OCI-LY7 (cell line): ENCODE measurements around the gene VPS35L. TPM values are rescaled to one million over a fixed set of nuclear protein-coding genes. Genes with fewer than 3 reads are reported as not detected.

Source experiments
- BruUV-seq: library from RNA; stranded (reverse); fragments of 400-500 nt; replicated peaks from 2 replicates; lab custom pipeline; 2021; lab: Mats Ljungman, UMichigan
- CTCF ChIA-PET: fragments of 300-600 bp; sonication (Branson Sonifier 250); formaldehyde crosslinking; loops from one replicate; lab custom pipeline; 2022; ENCODE audit warnings: antibody characterized with exemption; ENCODE audit not compliant: unreplicated experiment; lab: Charles Lee
- POLR2A ChIA-PET: fragments of 300-600 bp; sonication (Branson Sonifier 250); formaldehyde crosslinking; loops from one replicate; lab custom pipeline; 2022; ENCODE audit warnings: antibody characterized with exemption; lab: Charles Lee
- DNase-seq: peaks from one replicate; pipeline ENCODE4 v3.0.0-alpha.2; 2015; ENCODE audit warnings: low spot score
- H2AFZ ChIP-seq: fragments of 200-600 bp; sonication (generic), shearing (Covaris generic); 2 replicates; pipeline ENCODE4 v1.6.1; 2014; ENCODE audit warnings: mild to moderate bottlenecking, antibody characterized with exemption, low read length, moderate library complexity
- H3K27ac ChIP-seq: fragments of 200-600 bp; sonication (generic); 2 replicates; pipeline ENCODE4 v1.5.1; 2014; ENCODE audit warnings: mixed run types, low read depth, mild to moderate bottlenecking, moderate library complexity, low read length, inconsistent platforms; ENCODE audit not compliant: poor library complexity, severe bottlenecking
- H3K36me3 ChIP-seq: fragments of 200-600 bp; sonication (generic); 2 replicates; pipeline ENCODE4 v1.6.1; 2014; ENCODE audit warnings: mild to moderate bottlenecking, antibody characterized with exemption, low read length, moderate library complexity, mixed read lengths; ENCODE audit not compliant: insufficient read depth
- H3K4me1 ChIP-seq: fragments of 200-600 bp; sonication (generic); 2 replicates; pipeline ENCODE4 v1.5.1; 2014; ENCODE audit warnings: mild to moderate bottlenecking, low read length; ENCODE audit not compliant: insufficient read depth, poor library complexity, severe bottlenecking
- H3K4me2 ChIP-seq: fragments of 200-600 bp; sonication (generic); 2 replicates; pipeline ENCODE4 v1.6.1; 2014; ENCODE audit warnings: mild to moderate bottlenecking, low read length
- H3K4me3 ChIP-seq: fragments of 200-600 bp; sonication (generic); 2 replicates; pipeline ENCODE4 v1.5.1; 2014; ENCODE audit warnings: mild to moderate bottlenecking, low read depth, low read length; ENCODE audit not compliant: poor library complexity, severe bottlenecking
- H3K79me2 ChIP-seq: fragments of 200-600 bp; sonication (generic); 2 replicates; pipeline ENCODE4 v1.6.1; 2016; ENCODE audit warnings: low read depth, mild to moderate bottlenecking, low read length, moderate library complexity, mixed read lengths; ENCODE audit not compliant: insufficient read depth
- H3K9me2 ChIP-seq: fragments of 200-600 bp; sonication (generic); 2 replicates; pipeline ENCODE4 v1.6.1; 2016; ENCODE audit warnings: mild to moderate bottlenecking, low read length, mixed read lengths; ENCODE audit not compliant: insufficient read depth
- H3K9me3 ChIP-seq: fragments of 200-600 bp; sonication (generic); 2 replicates; pipeline ENCODE4 v1.6.1; 2014; ENCODE audit warnings: mild to moderate bottlenecking, mixed run types, low read length, mixed read lengths
- H4K20me1 ChIP-seq: fragments of 200-600 bp; sonication (generic); 2 replicates; pipeline ENCODE4 v1.6.1; 2014; ENCODE audit warnings: mild to moderate bottlenecking, antibody characterized with exemption, low read length, moderate library complexity, mixed read lengths; ENCODE audit not compliant: insufficient read depth
- EZH2phosphoT487 ChIP-seq: fragments of 200-600 bp; sonication (generic); IDR thresholded peaks from 2 replicates; pipeline ENCODE4 v1.6.1; 2018; ENCODE audit warnings: low read depth, borderline replicate concordance, mild to moderate bottlenecking, mixed run types, antibody characterized with exemption, low read length, moderate library complexity, mixed read lengths
- intact Hi-C: fragments of 100-400 bp; cut with micrococcal nuclease; formaldehyde crosslinking; loops from one replicate; pipeline ENCODE4 v1.10.0; 2022; ENCODE audit not compliant: unreplicated experiment
- total RNA-seq, 2 experiments: library from RNA; depleted of rRNA in 1 of 2; stranded (reverse); fragments of >200 nt in 1 of 2; shearing (Covaris generic) in 1 of 2; gene quantifications; 2 replicates each; pipeline ENCODE4 v1.2.3, GENCODE V29; 2014 to 2022
- TF ChIP-seq, protein P1 (sequence below): fragments of 200-600 bp; sonication (generic); conservative IDR thresholded peaks from 2 replicates; pipeline ENCODE4 v1.5.1; 2014; ENCODE audit warnings: mild to moderate bottlenecking, antibody characterized with exemption, low read length, moderate library complexity, mixed read lengths

Gene VPS35L
- total RNA-seq, 2 experiments from 2014 or later: 16.5 to 65.2 TPM

DNA sequence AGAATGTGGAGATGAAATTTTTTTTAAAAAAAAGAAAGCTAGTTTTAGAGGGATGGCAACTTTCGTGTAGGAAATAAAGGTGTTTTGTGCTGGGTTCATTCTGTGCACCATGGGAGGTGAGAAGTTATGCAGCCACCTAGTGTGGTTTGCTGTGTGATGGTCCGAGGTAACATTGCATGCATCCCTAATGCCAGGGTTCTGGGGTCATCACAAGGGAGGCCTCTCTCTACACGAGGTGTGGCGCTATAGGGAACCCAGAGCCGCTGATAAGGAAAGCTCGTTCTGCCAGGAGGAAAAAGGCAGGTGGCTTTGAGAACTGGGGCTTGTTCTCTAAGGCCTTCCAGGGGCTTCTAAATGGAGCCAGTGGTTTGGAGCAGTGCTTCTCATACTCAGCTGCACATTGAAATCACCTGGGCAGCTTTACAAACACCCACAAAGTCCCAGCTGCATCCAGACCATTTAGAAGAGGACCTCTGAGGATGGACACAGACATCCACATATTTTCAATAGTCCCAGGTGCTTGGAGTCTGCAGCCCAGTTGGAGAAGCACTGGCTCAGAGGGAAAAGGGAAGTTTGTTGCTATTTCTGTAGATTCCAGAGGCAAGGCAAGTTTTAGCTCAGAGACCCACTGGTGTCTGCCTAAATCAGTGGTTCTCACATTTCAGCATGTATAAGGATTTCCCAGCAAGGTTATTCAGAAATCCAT lies 43.5 kb downstream of the VPS35L start:
- H3K4me2 ChIP-seq: no peak overlapping the region
- no peak overlapping the region for H3K27ac ChIP-seq
- CTCF ChIA-PET: interaction anchor here (0.5 to 1.2 kb wide), 2 partner anchors 15 to 134 kb away, joined by 3 to 4 read pairs; no protein-coding TSS in a partner anchor
- H3K4me3 ChIP-seq: no peak overlapping the region
- intact Hi-C loops: no loop called here
- H3K79me2 ChIP-seq: no peaks in the 10 kb centered on the region
- POLR2A ChIA-PET: interaction anchor here (0.7 to 1.3 kb wide), 2 partner anchors 9 to 42 kb away, joined by 4 read pairs; no protein-coding TSS in a partner anchor
- no peaks in the 10 kb centered on the region for H3K9me2 ChIP-seq
- H4K20me1 ChIP-seq: no peaks in the 10 kb centered on the region
- no peaks in the 10 kb centered on the region for H3K4me1 ChIP-seq
- no peak for TF ChIP-seq EZH2phosphoT487
- DNase-seq: no peak
- H2AFZ ChIP-seq: no peak overlapping the region
- no peaks in the 10 kb centered on the region for H3K9me3 ChIP-seq
- H3K36me3 ChIP-seq: peaks cover 30% of the 10 kb centered on the region
- BruUV-seq: no TSS peak

DNA sequence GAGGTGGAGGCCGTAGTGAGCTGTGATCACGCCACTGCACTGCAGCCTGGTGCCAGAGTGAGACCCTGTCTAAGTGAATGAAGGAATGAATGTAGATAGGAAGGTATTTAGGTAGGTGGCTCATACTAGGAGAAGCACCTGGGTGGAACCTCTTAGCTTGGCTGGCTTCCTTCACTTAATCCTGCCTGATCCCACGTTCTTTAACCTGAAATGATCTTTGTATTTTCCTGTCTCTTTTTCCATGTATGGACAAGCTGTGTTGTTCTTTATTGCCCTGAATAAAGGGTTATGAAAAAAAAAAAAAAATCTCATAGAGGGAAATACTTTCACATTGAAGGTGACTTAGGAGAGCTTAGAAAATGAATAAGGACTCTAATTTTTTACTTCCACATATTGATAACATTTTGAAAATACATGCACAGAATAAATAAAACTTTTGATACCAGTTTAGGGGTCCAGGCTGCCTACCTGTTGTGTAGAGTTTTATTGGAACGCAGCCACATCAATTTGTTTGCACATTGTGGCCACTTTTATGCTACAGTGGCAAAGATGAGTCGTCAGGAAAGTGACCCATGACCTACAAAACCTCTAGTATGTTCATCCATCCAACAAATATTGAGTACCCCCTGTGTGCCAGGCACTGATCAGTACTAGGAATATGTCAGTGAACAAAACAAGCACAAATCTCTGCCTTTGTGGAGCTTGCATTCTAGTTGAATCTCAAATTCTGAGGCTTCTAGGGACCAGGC lies 44.6 kb downstream of the VPS35L start:
- H3K36me3 ChIP-seq: peaks cover 40% of the 10 kb centered on the region
- ChIA-PET CTCF (interaction anchor here (1.2 kb wide), 1 partner anchor 16 kb away, joined by 4 read pairs; no protein-coding TSS in a partner anchor), POLR2A (interaction anchor here (0.6 to 1.3 kb wide), 2 partner anchors 10 to 44 kb away, joined by 3 to 4 read pairs; no protein-coding TSS in a partner anchor)
- H3K4me3 ChIP-seq: no peak overlapping the region
- no peak overlapping the region for H3K4me2 ChIP-seq
- intact Hi-C loops: no loop called here
- TF ChIP-seq, protein P1, sequence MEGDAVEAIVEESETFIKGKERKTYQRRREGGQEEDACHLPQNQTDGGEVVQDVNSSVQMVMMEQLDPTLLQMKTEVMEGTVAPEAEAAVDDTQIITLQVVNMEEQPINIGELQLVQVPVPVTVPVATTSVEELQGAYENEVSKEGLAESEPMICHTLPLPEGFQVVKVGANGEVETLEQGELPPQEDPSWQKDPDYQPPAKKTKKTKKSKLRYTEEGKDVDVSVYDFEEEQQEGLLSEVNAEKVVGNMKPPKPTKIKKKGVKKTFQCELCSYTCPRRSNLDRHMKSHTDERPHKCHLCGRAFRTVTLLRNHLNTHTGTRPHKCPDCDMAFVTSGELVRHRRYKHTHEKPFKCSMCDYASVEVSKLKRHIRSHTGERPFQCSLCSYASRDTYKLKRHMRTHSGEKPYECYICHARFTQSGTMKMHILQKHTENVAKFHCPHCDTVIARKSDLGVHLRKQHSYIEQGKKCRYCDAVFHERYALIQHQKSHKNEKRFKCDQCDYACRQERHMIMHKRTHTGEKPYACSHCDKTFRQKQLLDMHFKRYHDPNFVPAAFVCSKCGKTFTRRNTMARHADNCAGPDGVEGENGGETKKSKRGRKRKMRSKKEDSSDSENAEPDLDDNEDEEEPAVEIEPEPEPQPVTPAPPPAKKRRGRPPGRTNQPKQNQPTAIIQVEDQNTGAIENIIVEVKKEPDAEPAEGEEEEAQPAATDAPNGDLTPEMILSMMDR: no peak
- no peak for TF ChIP-seq EZH2phosphoT487
- no TSS peak for BruUV-seq
- DNase-seq: no peak
- no peaks in the 10 kb centered on the region for H3K9me2 ChIP-seq
- no peaks in the 10 kb centered on the region for H3K4me1 ChIP-seq
- no peak overlapping the region for H3K27ac ChIP-seq
- no peaks in the 10 kb centered on the region for H4K20me1 ChIP-seq
- no peaks in the 10 kb centered on the region for H3K79me2 ChIP-seq
- H3K9me3 ChIP-seq: no peaks in the 10 kb centered on the region
- no peak overlapping the region for H2AFZ ChIP-seq
